ENCODE results near the gene THOC2.

DNA sequence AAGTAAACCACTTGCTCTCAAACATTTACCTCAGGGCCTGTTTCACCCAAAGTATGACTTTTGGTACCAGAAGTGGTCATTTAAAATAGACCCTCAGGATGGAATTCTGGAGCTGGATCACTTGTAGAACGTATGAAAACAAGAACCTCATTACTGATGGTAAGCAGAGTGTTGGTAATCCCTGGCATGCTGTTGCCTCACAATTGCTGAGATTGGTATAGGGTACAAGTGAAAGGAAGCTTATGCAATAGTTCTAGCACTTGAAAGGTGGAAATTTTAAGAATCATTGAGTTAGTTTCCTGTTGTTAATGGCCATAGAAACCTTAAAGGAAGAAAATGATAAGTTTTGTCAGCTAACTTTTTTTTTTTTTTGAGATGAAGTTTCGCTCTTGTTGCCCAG lies 22.3 kb upstream of the THOC2 start:
- TF ChIP-seq GATA2 (IDR thresholded peaks at IDR 0.05; ENCODE audit: low read depth, low read length) (no peak), GATA3 (IDR thresholded peaks at IDR 0.05; ENCODE audit: low read depth, low read length) (no peak)

Data from SH-SY5Y (cell line).